Smooth muscle cell (in vitro differentiated cells): Measurements from ENCODE around the gene AVEN. TPM values are rescaled to one million over a fixed set of nuclear protein-coding genes. Genes with fewer than 3 reads are reported as not detected.

ENCODE experiments used
- DNase-seq: peaks from one replicate; lab custom pipeline; 2025; ENCODE audit not compliant: unreplicated experiment; lab: John Stamatoyannopoulos, UW
- H2AFZ ChIP-seq: fragments of 200-600 bp; sonication (generic); 2 replicates; pipeline ENCODE4 v1.6.0; 2016; ENCODE audit warnings: antibody characterized with exemption, low read depth, mild to moderate bottlenecking
- H3F3A ChIP-seq: fragments of 200-600 bp; sonication (generic); 2 replicates; pipeline ENCODE4 v1.6.0; 2017; ENCODE audit warnings: antibody characterized with exemption, low read depth
- H3K27ac ChIP-seq: fragments of 200-600 bp; sonication (generic); 2 replicates; pipeline ENCODE4 v1.5.1; 2016; ENCODE audit warnings: low read depth, mild to moderate bottlenecking
- H3K27me3 ChIP-seq: fragments of 200-600 bp; sonication (generic); 2 replicates; pipeline ENCODE4 v1.6.1; 2016; ENCODE audit warnings: low read depth, mild to moderate bottlenecking
- H3K36me3 ChIP-seq: fragments of 200-600 bp; sonication (generic); 2 replicates; pipeline ENCODE4 v1.5.1; 2016; ENCODE audit warnings: low read depth
- H3K4me1 ChIP-seq: fragments of 200-600 bp; sonication (generic); 2 replicates; pipeline ENCODE4 v1.5.1; 2016; ENCODE audit warnings: low read depth
- H3K4me2 ChIP-seq: fragments of 200-600 bp; sonication (generic); 2 replicates; pipeline ENCODE4 v1.6.0; 2016; ENCODE audit warnings: mild to moderate bottlenecking
- H3K4me3 ChIP-seq: fragments of 200-600 bp; sonication (generic); 2 replicates; pipeline ENCODE4 v1.5.1; 2016; ENCODE audit warnings: mild to moderate bottlenecking
- H3K79me2 ChIP-seq: fragments of 200-600 bp; sonication (generic); 2 replicates; pipeline ENCODE4 v1.6.0; 2016; ENCODE audit warnings: low read depth, mild to moderate bottlenecking
- H3K9ac ChIP-seq: fragments of 200-600 bp; sonication (generic); 2 replicates; pipeline ENCODE4 v1.6.0; 2016; ENCODE audit warnings: low read depth
- H3K9me3 ChIP-seq: fragments of 200-600 bp; sonication (generic); replicated peaks from 2 replicates; pipeline ENCODE4 v1.5.1; 2016; ENCODE audit warnings: low read depth
- H4K20me1 ChIP-seq: fragments of 200-600 bp; sonication (generic); 2 replicates; pipeline ENCODE4 v1.6.0; 2016; ENCODE audit warnings: low read depth
- WGBS: methylation state at CpG from one replicate; pipeline ENCODE4 v1.1.7; 2016; ENCODE audit warnings: low lambda C conversion rate; 5-methylcytosine and 5-hydroxymethylcytosine counted together
- polyA plus RNA-seq: library from polyadenylated mRNA; unstranded; fragments of >200 nt; fragmentation: Nextera tagmentation; extraction: Ambion mirVana; gene quantifications from 2 replicates; pipeline ENCODE4 v1.2.1, GENCODE V29; 2016
- total RNA-seq: library from RNA; depleted of rRNA; stranded (reverse); fragments of >200 nt; gene quantifications from 2 replicates; pipeline ENCODE4 v1.2.3, GENCODE V29; 2014
- TF ChIP-seq, protein P1 (sequence below): fragments of 200-600 bp; sonication (generic); IDR thresholded peaks from 2 replicates; pipeline ENCODE4 v1.5.1; 2017; ENCODE audit warnings: borderline replicate concordance, mild to moderate bottlenecking, antibody characterized with exemption; ENCODE audit not compliant: insufficient read depth, poor library complexity, severe bottlenecking

The AVEN gene
- total and polyA plus RNA-seq, 2 experiments from 2014 or later: 10.6 to 15.7 TPM

DNA sequence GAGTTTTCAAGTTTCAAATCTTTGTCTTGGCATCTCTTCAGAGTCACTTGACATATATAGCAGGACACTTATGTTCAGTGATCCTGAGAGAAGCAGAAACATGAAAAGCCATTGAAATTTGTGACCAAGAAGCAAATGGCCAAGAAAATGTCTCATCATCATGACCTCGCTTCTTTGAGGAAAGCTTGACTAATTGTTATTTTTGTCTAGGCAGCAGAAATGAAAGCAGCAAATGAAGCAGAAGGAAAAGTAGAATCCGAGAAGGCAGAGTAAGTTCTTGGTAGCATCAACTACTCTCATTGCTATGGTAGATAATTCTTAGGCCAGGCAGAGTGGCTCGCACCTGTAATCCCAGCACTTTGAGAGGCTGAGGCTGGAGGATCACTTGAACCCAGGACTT is 198.4 kb downstream of the AVEN start:
- no peaks in the 10 kb centered on the region for H4K20me1 ChIP-seq
- H3K4me3 ChIP-seq: no peak overlapping the region
- H3K79me2 ChIP-seq: no peaks in the 10 kb centered on the region
- no peak overlapping the region for H3K4me2 ChIP-seq
- no peaks in the 10 kb centered on the region for H3F3A ChIP-seq
- H2AFZ ChIP-seq: no peak overlapping the region
- H3K27me3 ChIP-seq: no peaks in the 10 kb centered on the region
- no peak for DNase-seq
- no peaks in the 10 kb centered on the region for H3K4me1 ChIP-seq
- no peak overlapping the region for H3K27ac ChIP-seq
- no peak overlapping the region for H3K9ac ChIP-seq
- no peaks in the 10 kb centered on the region for H3K36me3 ChIP-seq
- 96% methylated on average over 3 of the region's 3 CpGs for WGBS
- TF ChIP-seq, protein P1, sequence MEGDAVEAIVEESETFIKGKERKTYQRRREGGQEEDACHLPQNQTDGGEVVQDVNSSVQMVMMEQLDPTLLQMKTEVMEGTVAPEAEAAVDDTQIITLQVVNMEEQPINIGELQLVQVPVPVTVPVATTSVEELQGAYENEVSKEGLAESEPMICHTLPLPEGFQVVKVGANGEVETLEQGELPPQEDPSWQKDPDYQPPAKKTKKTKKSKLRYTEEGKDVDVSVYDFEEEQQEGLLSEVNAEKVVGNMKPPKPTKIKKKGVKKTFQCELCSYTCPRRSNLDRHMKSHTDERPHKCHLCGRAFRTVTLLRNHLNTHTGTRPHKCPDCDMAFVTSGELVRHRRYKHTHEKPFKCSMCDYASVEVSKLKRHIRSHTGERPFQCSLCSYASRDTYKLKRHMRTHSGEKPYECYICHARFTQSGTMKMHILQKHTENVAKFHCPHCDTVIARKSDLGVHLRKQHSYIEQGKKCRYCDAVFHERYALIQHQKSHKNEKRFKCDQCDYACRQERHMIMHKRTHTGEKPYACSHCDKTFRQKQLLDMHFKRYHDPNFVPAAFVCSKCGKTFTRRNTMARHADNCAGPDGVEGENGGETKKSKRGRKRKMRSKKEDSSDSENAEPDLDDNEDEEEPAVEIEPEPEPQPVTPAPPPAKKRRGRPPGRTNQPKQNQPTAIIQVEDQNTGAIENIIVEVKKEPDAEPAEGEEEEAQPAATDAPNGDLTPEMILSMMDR: no peak
- no peaks in the 10 kb centered on the region for H3K9me3 ChIP-seq

- H2AFZ ChIP-seq: no peak overlapping the region
Measured at GRCh38 chr15:33839540-33839939, 199.5 kb downstream of the AVEN start.

DNA sequence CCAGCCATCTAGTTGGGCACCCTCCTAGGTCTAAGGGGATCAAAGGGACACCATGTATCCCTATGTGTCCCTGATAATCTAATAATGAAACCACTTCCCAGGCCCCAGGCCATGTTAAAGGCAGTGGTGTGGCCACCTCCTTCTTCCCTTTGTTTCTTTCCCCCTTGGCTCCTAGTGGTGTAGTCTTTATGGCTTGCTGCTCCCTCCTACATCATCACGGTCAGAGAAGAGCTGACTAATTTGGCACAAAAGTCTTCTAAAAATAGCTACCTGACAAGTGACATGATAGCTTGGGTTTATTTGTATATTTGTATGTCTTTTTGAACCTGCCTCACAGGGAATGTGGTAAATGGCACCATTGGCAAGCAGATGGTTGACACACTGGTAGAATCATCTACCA is 201.7 kb downstream of the AVEN start:
- H3K9ac ChIP-seq: no peak overlapping the region
- no peaks in the 10 kb centered on the region for H3K36me3 ChIP-seq
- no peaks in the 10 kb centered on the region for H3F3A ChIP-seq
- H3K9me3 ChIP-seq: no peaks in the 10 kb centered on the region
- no peak overlapping the region for H3K27ac ChIP-seq
- H3K27me3 ChIP-seq: no peaks in the 10 kb centered on the region
- DNase-seq: no peak
- no peaks in the 10 kb centered on the region for H3K4me1 ChIP-seq
- no peak overlapping the region for H3K4me3 ChIP-seq
- H2AFZ ChIP-seq: no peak overlapping the region
- H4K20me1 ChIP-seq: no peaks in the 10 kb centered on the region
- 68% methylated on average over 1 of the region's 1 CpG for WGBS
- no peak overlapping the region for H3K4me2 ChIP-seq
- no peaks in the 10 kb centered on the region for H3K79me2 ChIP-seq
- TF ChIP-seq, protein P1: no peak

More at GRCh38 chr15:33839540-33839939, 199.5 kb downstream of the AVEN start:
- Histone ChIP-seq H3K4me2 (no peak overlapping the region), H3F3A (no peaks in the 10 kb centered on the region), H3K4me1 (no peaks in the 10 kb centered on the region), H3K9ac (no peak overlapping the region), H3K27ac (no peak overlapping the region), H3K36me3 (no peaks in the 10 kb centered on the region), H3K27me3 (no peaks in the 10 kb centered on the region), H3K79me2 (no peaks in the 10 kb centered on the region), H3K4me3 (no peak overlapping the region), H4K20me1 (no peaks in the 10 kb centered on the region), H3K9me3 (no peaks in the 10 kb centered on the region)
- no peak for DNase-seq
- 71% methylated on average over 2 of the region's 2 CpGs for WGBS
- TF ChIP-seq, protein P1: no peak
